GM19043 (cell line): ENCODE results near the gene NKAIN4.
"Not testable (repeated sequence)": the region's sequence is repeated elsewhere in the genome, so short reads cannot be mapped to it uniquely, and the experiment has no call there.

ENCODE experiments used
- ATAC-seq: cut with Tn5 transposase; IDR thresholded peaks from one replicate; pipeline ENCODE4 v1.9.1; 2021; ENCODE audit warnings: low read depth; ENCODE audit not compliant: unreplicated experiment

NKAIN4 gene

DNA sequence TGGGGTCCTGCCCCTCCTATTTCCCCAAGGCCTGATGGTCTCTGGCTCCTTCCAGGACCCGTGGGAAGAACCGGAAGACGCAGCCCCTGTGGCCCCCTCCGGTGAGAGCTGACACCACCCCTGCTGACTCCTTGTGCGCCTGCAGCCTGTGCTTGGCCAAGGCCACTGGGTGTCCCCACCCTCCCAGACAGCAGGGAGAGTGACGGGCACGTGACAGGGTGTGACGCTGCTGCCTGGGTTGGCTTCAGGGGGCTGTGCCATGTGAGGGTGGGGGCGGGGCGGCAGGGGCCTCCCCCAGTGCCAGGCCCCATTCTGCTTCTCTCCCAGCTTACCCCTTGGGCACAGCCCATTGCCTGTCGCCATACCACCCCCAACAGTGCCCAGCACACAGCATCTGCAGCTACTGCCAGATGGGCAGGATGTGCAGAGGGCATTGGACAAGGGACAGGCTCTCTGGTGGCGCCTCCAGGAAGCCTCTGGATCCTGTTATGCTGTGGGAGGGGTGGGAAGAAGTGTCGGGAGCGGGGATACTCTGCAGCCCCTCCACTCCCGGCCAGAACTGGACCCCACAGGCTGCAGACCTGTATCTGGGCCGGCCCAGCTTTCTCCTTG lies 15.6 kb downstream of the NKAIN4 start:
- ATAC-seq: no peak

DNA sequence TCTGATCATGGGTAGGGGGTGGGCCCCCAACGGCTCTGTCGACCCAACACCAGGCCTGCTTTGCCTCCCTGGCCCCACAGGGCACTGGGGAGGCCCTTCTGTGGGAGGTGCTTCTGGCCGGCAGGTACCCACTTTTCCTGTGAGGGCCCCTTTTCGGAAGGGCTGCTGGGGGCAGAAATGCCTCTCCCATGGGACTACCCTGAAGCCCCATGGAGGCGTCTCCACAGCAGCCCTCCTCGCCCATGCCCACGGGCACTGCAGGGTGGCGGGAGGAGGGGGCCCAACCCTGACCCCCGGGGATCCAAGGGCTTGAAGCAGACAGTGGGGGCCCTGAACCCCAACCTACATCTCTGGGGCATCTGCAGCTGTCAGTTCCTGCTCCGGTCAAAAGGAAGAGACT lies 16.2 kb downstream of the NKAIN4 start:
- ATAC-seq: no peak

DNA sequence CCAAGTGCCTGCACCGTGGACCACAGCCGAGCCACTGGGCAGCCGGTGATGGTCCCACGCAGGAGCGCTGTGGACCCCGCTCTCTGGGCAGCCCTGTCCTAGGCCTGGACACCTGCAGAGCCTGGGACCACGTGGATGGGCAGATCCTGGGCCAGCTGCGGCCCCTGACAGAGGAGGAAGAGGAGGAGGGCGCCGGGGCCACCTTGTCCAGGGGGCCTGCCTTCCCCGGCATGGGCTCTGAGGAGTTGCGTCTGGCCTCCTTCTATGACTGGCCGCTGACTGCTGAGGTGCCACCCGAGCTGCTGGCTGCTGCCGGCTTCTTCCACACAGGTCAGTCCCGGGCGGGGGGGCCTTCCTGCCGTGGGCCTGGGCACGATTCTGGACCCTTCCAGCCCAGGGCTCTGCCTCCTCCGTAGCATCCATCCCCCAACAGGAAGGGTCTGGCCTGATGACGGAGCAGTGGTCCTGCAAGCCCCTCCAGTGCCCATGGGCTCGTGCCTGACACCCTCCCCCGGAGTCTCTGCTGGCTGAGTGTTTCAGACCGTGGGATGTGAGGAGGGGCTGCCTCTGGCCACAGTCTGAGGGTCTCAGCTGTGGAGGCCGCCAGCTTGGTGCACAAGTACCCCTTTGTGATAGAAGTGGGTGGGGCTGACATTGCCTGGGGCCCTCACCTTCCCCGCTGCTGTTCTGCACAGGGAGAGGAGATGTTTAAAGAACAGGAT lies 18.0 kb downstream of the NKAIN4 start:
- no peak for ATAC-seq

DNA sequence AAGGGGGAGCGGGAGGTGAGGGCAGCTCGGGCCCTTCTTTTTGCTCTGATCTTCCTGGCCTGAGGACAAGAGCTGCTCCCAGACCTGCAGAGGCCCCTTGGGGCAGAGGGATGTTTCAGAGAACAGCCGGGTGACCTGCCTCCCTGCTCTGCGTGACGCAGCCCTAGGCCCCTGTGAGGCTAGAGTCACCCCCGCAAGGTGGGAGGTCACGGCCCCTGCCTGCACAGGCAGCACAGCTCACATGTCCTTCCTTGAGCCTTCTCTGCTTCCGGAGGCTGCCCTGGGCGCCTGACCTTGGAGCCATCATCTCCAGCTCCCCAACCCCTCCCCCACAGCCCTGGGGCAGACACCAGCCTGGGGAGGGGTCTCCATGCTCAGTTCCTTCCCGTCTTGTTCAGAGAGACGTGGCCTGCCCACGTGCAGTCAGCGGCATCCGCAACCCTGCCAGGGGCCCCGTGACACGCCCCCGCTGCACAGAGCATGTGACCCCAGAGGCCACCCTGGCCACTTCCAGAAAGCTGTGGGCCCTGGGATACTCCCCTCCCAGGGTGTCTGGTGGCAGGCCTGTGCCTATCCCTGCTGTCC lies 18.8 kb downstream of the NKAIN4 start, which contains the start of gene BIRC7:
Gene BIRC7 (plus strand): TSS at position 507 of the 585 bp plus-strand sequence. CDS start 192 bp downstream, outside the sequence.
- no peak for ATAC-seq

- no peak for ATAC-seq
Measured at GRCh38 chr20:63234693-63235398, 19.4 kb downstream of the NKAIN4 start.

DNA sequence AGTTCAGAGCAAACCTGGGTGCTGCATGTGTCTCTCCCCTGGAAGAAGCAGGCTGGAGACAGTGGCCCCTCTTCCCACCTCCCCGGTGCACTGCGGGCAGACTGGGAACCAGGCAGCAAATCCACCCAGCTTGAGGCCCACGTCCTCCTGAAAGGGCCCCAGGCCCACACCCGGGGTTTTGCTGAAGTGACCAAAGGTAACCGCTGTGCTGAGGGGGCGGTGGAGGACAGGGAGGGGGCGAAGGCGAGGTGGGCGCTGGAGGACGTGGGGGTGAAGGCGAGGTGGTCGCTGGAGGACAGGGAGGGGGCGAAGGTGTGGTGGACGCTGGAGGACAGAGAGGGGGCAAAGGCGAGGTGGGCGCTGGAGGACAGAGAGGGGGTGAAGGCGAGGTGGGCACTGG lies 20.3 kb downstream of the NKAIN4 start:
- ATAC-seq: no peak

GRCh38 chr20:63233061-63233344 lies 21.3 kb downstream of the NKAIN4 start:
- ATAC-seq: no peak

GRCh38 chr20:63232235-63233060 lies 21.8 kb downstream of the NKAIN4 start:
- ATAC-seq: no peak

GRCh38 chr20:63230800-63231268 lies 23.4 kb downstream of the NKAIN4 start:
- no peak for ATAC-seq

GRCh38 chr20:63228806-63229205 lies 25.5 kb downstream of the NKAIN4 start:
- no peak for ATAC-seq

DNA sequence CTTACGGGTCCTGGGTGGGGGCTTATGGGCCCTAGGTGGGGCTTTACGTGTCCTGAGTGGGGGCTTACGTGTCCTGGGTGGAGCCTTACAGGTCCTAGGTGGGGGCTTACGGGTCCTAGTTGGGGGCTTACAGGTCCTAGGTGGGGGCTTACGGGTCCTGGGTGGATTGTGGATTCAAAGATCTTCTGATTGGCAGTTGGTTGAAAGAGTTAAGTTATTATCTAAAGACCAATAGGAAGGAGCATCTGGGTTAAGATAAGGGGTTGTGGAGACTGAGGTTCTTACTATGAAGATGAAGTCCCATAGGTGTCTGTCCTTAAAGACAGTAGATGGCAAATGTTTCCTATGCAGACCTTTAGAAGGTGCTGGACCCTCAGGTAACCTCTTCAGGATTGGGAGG lies 27.0 kb downstream of the NKAIN4 start:
- no peak for ATAC-seq

DNA sequence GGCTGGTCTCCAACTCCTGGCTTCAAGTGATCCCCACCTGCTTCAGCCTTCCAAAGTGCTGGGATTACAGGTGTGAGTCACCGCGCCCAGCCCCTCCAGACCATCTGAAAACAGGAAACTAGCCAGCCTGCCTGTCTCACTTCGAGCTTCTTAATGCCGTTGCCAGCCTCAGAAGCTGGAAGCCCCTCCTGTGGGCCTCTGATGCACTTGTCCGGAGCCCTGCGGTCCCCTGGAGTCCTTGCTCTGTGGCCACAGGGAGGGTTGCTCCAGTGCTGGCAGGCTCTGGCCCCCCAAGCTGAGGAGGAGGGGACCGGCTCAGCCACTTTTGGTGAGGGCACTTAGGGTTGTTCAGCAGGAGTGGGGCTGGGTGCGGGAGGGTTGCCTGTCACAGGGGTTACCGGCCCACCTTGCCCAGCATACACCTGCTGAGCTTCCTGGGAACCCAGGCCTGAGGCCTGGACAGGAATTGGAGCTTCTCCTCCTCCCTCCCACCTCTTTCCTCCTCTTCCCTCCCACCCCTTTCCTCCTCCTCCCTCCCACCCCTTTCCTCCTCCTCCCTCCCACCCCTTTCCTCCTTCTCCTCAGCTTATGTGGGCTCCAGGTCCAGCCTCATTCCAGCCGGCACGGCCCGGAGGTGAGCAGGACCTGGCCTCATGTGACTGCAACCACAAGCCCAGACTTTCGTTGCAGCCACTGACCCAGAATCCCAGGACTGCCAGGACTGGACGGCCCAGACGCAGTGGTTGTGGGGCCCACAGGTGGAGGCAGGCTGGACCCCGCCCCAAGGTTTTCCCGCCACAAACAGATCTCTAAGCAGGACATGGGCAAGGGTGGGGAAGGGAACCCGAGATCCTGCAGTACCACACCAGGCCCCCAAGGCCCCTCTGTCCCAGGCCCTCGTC lies 28.0 kb downstream of the NKAIN4 start:
- ATAC-seq: no peak

GRCh38 chr20:63225082-63225454 lies 29.2 kb downstream of the NKAIN4 start:
- no peak for ATAC-seq

DNA sequence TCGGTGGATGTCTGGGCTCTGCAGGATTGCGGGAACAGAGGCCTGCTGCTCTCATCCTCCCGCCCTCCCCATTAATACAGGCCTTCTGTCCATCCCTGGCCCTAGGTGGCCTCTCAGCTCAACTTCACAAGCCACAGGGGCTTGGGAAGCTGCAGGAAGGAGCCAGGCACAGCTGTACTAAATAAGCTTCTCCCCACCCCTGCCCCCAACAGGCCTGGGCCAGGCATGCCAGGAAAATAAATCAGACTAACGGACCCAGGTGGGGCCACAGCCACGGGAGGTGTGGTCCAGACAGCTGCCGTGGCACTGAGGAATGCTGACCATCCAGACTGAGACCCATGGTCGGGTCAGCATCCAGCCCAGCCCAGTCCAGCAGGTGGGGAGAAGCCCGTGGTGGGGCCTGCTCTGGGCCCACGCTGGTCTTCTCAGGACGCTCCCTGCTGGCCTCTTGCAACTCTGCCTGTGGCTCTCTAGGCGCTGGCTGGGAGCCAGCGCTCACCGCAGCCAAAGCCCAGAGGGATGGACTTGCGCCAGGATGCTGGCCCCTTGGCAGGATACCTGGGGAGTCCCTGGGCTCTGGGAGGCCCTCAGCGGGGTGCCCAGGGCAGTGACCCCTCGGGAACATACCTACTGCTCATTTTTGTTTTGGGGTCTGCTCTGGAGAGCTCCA lies 29.7 kb downstream of the NKAIN4 start:
- ATAC-seq: no peak

DNA sequence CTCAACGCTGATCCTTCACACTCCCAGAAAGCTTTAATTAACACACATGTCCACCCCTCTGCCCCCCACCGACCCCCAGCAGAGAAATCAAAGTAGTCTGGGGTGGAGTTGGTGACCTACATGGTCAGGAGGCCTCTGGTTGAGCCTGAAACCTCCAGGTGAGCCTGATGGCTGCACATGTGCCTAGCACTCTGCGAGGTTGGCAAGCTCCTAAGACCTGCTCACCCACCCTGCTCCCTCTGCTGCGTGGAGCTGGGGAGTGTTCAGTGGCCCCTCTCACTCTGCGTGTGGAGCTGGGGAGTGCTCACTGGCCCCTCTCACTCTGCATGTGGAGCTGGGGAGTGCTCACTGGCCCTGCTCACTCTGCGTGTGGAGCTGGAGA lies 30.4 kb downstream of the NKAIN4 start:
- ATAC-seq: no peak

DNA sequence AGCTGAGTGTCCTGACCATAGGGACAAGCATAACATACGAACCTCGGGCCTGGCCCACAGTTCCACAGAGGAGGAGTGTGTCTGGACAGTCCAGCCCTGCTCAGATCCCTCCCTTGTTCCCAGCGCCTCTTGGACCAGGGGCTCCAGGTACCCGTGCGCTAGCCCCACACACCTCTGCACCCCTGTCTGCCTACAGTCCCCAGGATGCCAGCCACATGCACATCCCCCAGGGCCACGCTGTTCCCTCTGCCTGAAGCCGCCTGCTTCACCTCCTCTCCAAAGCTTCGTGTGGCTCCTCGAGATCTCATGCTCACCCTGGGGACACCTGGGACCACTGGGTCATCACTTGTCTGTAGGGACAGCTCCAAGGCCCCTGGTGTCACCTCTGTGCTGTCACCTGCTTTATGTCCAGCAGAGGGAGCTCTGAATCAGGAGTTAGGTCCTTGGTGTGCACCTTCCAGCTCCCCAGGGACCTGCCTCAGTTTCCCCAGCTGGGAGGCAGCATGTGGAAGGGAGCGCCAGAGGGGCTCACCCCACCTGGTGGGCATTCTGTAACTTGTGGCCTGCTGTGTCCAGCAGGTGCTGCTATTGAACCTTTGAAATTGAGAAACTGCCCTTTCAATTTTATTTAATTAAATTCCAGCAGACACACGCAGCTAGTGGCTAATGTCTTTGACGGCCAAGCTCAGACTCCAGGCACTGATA lies 31.0 kb downstream of the NKAIN4 start:
- no peak for ATAC-seq

DNA sequence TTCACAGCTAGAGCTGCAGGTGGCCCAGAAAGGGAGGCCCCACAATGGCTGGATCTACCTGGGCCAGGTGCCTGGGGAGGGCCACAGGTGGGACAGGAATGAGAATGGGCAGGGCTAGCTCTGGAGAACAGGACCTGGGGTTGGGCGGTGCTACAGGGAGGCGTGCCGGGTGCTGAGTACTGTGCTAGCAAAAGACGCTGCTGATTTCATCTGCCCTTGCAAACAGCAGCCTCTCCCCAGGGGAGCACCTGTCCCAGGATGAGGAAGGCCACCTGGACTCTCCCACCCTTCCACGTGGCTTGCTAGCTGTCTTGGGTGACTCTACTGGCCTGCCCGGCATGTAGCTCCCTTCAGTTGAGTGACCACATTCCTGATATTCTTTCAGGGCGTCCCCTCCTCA lies 31.7 kb downstream of the NKAIN4 start:
- no peak for ATAC-seq

DNA sequence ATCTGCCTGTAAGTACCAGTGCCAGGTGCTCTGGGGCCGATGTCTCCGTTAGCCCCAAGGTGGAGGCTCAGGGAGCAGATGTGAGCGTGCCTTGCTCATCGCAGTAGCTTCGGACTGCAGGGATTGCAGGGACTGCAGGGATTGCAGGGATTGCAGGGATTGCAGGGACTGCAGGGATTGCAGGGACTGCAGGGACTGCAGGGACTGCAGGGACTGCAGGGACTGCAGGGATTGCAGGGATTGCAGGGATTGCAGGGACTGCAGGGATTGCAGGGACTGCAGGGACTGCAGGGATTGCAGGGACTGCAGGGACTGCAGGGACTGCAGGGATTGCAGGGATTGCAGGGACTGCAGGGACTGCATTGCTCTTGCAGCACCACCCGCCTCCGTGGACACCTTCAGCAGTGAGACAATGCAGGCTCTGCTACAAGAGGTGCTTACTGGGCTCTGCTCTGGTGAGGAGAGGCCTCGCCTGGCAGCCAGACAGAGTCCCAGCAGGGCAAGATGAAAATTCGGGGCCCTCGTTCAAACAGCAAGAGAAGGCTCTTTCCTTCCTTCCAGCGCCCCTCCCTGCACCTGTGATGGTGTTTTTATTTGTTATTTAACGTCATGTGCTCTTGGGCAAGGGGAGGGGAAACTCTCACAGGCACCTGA lies 32.7 kb downstream of the NKAIN4 start:
- ATAC-seq: not testable (repeated sequence)
